ENCODE measurements around the gene INSRR.

INSRR gene

DNA sequence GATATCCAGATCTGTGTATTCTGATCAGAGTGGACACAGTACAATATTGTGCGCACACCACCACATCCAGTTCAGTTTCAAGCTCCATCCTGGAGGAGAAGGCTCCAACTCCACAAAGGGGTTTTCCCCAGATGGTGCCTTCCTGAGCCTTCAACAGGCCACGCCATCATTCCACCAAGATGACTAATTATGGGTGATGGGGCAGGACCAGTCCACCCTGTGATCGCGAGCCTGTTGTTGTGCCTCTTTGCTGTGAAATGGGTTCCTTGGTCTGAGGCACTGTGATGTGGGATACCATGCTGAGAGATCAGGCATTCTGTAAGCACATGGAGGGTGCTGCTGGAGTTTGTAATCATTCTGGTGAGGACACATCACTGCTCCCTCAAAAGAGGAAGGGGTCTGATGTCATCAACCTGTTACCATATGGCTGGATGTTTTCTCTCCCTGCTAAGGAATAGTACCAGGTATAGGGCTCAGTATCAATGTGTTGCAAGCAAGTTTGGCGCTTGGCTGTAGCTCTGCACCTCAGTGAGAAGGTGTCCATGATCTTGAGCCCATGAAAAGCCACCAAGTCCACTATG, 35.6 kb downstream of the INSRR start:
- no peak for DNase-seq (ENCODE audit: extremely low read depth, insufficient read length)
- Histone ChIP-seq H3K4me3 (replicated peaks; ENCODE audit: low read depth, low read length) (no peak overlapping the region), H3K36me3 (ENCODE audit: control insufficient read depth, insufficient read depth, low read length) (no peaks in the 10 kb centered on the region), H3K27me3 (replicated peaks; ENCODE audit: control insufficient read depth, insufficient read depth, low read length) (no peaks in the 10 kb centered on the region)
- no peak for TF ChIP-seq CTCF (IDR thresholded peaks at IDR 0.05; ENCODE audit: insufficient read depth, low read length, poor library complexity, severe bottlenecking)

- no peak for TF ChIP-seq CTCF (IDR thresholded peaks at IDR 0.05; ENCODE audit: insufficient read depth, low read length, poor library complexity, severe bottlenecking)
- H3K36me3 ChIP-seq (ENCODE audit: control insufficient read depth, insufficient read depth, low read length): no peaks in the 10 kb centered on the region
- H3K4me3 ChIP-seq (replicated peaks; ENCODE audit: low read depth, low read length): no peak overlapping the region
- H3K27me3 ChIP-seq (replicated peaks; ENCODE audit: control insufficient read depth, insufficient read depth, low read length): no peaks in the 10 kb centered on the region
- DNase-seq (ENCODE audit: extremely low read depth, insufficient read length): no peak
These were observed 36.2 kb downstream of the INSRR start for GRCh38 chr1:156822680-156823079.

DNA sequence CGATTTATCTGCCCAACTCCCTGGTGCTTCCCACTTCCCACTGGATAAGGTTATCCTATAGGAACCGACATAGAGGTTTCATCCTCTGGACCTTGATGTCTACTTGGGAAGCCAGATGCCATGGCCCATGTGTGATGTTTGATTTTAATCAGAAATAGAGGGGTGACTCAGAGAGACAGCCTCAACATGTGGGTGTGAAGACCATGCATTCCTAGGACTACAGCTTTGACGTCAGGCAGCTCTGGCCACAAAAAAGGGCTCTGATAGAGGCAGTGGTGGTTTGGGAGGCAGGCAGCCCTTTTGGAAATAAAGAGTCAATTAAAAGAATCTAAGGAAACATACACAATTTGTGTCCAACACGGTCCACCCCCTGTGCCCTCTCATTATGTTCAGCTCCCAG, 37.1 kb downstream of the INSRR start:
- no peak for DNase-seq (ENCODE audit: extremely low read depth, insufficient read length)
- no peak for TF ChIP-seq CTCF (IDR thresholded peaks at IDR 0.05; ENCODE audit: insufficient read depth, low read length, poor library complexity, severe bottlenecking)
- Histone ChIP-seq H3K36me3 (ENCODE audit: control insufficient read depth, insufficient read depth, low read length) (no peaks in the 10 kb centered on the region), H3K27me3 (replicated peaks; ENCODE audit: control insufficient read depth, insufficient read depth, low read length) (no peaks in the 10 kb centered on the region), H3K4me3 (replicated peaks; ENCODE audit: low read depth, low read length) (no peak overlapping the region)

GRCh38 chr1:156816561-156817328, 42.2 kb downstream of the INSRR start, which contains the start of gene SH2D2A:
Gene SH2D2A, minus strand, starts transcription at chr1:156816848. Its CDS starts 140 bp downstream, at chr1:156816708.
- no peaks in the 10 kb centered on the region; the same call in 1 of the 2 replicates for H3K27me3 ChIP-seq (replicated peaks; ENCODE audit: control insufficient read depth, insufficient read depth, low read length)
- peak; percentile 71 for DNase-seq (ENCODE audit: extremely low read depth, insufficient read length)
- peak within 1 kb of the TSS; percentile 57 for H3K4me3 ChIP-seq (replicated peaks; ENCODE audit: low read depth, low read length)
- H3K36me3 ChIP-seq (ENCODE audit: control insufficient read depth, insufficient read depth, low read length): no peaks in the 10 kb centered on the region
- no peak for TF ChIP-seq CTCF (IDR thresholded peaks at IDR 0.05; ENCODE audit: insufficient read depth, low read length, poor library complexity, severe bottlenecking)

GRCh38 chr1:156815961-156816422, 42.9 kb downstream of the INSRR start:
- Histone ChIP-seq H3K36me3 (ENCODE audit: control insufficient read depth, insufficient read depth, low read length) (no peaks in the 10 kb centered on the region), H3K27me3 (replicated peaks; ENCODE audit: control insufficient read depth, insufficient read depth, low read length) (no peaks in the 10 kb centered on the region; the same call in 1 of the 2 replicates), H3K4me3 (replicated peaks; ENCODE audit: low read depth, low read length) (peak overlapping the region; percentile 57)
- TF ChIP-seq CTCF (IDR thresholded peaks at IDR 0.05; ENCODE audit: insufficient read depth, low read length, poor library complexity, severe bottlenecking): no peak
- no peak for DNase-seq (ENCODE audit: extremely low read depth, insufficient read length)

Measured in GM06990 (cell line).